GM18508 (cell line): ENCODE data around the gene PRAME.
"Not testable (repeated sequence)": the region's sequence is repeated elsewhere in the genome, so short reads cannot be mapped to it uniquely, and the experiment has no call there.

Experiments used
- ATAC-seq: cut with Tn5 transposase; IDR thresholded peaks from one replicate; pipeline ENCODE4 v1.9.1; 2021; ENCODE audit warnings: moderate number of reproducible peaks; ENCODE audit not compliant: insufficient read depth, unreplicated experiment

The PRAME gene

DNA sequence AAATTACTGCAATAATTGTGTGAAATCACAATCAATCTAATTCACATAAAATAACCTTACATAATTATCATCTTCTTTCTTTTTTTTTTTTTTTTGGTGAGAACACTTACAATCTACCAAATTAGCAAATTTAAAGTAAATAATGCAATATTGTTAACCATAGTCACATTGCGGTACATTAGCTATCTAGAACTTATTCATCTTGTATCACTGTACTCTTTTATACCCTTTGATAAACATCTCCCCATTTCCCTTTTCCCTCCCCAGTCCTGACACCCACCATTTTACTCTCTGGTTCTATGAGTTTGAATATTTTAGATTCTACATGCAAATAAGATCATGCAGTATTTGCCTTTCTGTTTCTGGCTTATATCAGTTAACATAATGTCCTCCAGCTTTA, 24.0 kb upstream of the PRAME start:
- ATAC-seq = no peak

DNA sequence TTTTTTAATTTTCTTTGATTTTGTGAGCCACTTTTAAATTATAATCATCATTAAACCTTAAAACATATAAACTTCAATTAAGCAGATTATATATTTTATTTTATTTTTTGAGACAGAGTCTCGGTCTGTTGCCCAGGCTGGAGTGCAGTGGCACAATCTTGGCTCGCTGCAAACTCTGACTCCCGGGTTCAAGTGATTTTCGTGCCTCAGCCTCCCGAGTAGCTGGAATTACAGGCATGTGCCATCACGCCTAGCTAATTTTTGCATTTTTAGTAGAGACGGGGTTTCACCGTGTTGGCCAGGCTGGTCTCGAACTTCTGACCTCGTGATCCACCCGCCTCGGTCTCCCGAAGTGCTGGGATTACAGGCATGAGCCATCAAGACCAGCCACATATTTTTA, 22.5 kb upstream of the PRAME start:
- not testable (repeated sequence) for ATAC-seq

GRCh38 chr22:22579869-22580604, 21.0 kb upstream of the PRAME start:
- no peak for ATAC-seq

GRCh38 chr22:22578702-22579424, 19.8 kb upstream of the PRAME start:
- no peak for ATAC-seq

DNA sequence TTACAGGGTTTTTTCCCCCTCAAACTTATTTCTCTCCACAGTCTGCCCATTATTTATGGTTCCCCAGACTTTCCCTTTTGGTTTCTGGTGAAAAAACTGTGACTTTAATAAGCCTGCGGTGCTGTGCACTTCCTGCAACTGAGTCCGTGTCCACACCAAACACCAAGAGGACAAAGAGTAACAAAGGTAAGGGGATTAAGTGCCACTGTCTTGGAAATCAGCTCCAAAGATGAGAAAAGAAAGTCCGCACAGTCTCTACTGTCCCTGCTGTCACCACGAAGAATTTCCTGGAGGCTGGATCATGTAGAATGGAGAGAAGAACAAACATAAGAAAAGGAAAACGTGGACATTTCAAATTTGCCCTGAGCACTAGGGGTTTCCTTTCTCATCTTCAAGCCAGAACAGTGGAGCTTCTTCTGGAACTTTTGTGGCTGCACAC, 17.9 kb upstream of the PRAME start:
- no peak for ATAC-seq

- no peak for ATAC-seq
Measured at GRCh38 chr22:22576244-22576988, 17.4 kb upstream of the PRAME start.

DNA sequence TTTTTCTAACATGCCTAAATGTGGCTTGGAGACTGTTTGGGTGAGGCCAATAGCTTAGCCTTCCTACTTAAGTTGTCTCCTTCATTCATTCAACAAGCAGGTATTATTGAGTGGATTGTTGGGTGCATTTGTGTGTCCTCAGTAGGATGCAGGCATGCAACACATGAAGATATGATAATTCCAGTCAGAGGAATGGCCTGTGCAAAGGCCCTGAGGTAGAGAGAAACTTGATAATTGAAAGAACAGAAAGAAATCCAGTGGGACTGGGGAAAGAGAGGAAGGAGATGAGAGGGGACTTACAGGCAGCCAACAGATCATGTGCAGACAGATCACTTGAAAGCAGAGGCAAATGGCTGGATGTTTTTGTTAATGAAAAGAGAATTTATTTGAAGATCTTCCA, 15.3 kb upstream of the PRAME start:
- no peak for ATAC-seq

DNA sequence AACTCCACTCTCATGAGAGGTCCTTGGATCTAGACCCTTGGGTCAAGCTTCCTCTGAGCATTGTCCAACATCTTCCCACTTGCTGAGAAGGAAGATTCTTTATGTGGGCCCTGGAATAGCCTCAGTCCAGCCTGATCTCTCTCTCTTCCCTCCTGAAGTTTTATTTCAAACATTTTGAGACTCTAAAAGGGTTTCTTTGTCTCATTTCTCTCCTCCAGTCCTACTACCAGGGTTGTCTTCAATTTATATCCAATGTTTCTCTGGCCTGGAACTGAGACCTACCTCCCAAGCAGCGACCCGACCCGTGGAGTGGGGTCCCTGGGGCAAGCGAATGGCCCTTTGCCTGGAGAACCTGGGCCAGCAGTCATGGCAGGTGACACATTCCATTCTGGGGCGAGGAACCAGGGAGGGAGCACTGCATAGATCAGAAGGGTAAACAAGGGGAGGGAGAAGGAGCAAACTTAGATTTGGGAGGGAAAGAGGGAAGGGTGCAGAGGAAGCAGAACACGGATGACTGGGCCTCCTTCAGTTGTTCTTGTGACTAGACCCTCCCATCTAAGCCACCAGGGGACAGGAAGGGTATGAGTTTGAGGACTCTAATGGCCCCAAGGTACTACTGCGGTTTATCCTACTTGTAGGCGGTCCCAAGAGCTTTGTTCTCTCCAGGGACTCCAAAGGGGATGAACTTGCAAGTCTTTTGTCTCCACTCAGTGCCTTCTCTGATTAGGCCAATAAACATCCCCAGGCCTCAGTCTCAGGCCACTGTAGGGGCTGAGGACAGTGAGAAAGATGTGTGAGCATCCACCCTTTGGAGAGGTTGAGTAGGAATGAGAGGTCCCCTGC, 14.2 kb upstream of the PRAME start:
- ATAC-seq = no peak

GRCh38 chr22:22571862-22572261, 12.8 kb upstream of the PRAME start:
- no peak for ATAC-seq

- no peak for ATAC-seq
Measured at GRCh38 chr22:22571429-22571828, 12.4 kb upstream of the PRAME start.

GRCh38 chr22:22569218-22569617, 10.2 kb upstream of the PRAME start:
- no peak for ATAC-seq

- no peak for ATAC-seq
Measured at GRCh38 chr22:22565981-22566380, 6.9 kb upstream of the PRAME start.

- no peak for ATAC-seq
Measured at GRCh38 chr22:22558071-22558971, 744 bp downstream of the PRAME start.

- ATAC-seq = no peak
Measured at GRCh38 chr22:22556995-22557925, 1.8 kb downstream of the PRAME start.

- no peak for ATAC-seq
Measured at GRCh38 chr22:22556578-22556977, 2.5 kb downstream of the PRAME start.

GRCh38 chr22:22555596-22555995, 3.5 kb downstream of the PRAME start:
- ATAC-seq = no peak

GRCh38 chr22:22554587-22555284, 4.3 kb downstream of the PRAME start:
- no peak for ATAC-seq
